Brain pericyte (primary cell): Measurements from ENCODE around the gene VPS13D.
"Not testable (repeated sequence)": the region's sequence is repeated elsewhere in the genome, so short reads cannot be mapped to it uniquely, and the experiment has no call there.

Experiments
- DNase-seq: peaks from one replicate; pipeline ENCODE4 v3.0.0-alpha.2; 2012; ENCODE audit warnings: low read depth, low spot score

VPS13D gene

GRCh38 chr1:12200208-12200607 lies 29.6 kb upstream of the VPS13D start:
- no peak for DNase-seq

GRCh38 chr1:12201352-12202189 lies 28.3 kb upstream of the VPS13D start:
- DNase-seq = no peak

GRCh38 chr1:12202190-12202497 lies 27.7 kb upstream of the VPS13D start:
- DNase-seq = no peak

GRCh38 chr1:12202577-12202976 lies 27.3 kb upstream of the VPS13D start:
- no peak for DNase-seq

GRCh38 chr1:12203216-12204007 lies 26.4 kb upstream of the VPS13D start:
- no peak for DNase-seq

- DNase-seq = no peak
Measured at GRCh38 chr1:12204140-12204539, 25.7 kb upstream of the VPS13D start.

GRCh38 chr1:12204754-12205658 lies 24.8 kb upstream of the VPS13D start:
- DNase-seq = no peak

GRCh38 chr1:12206238-12206637 lies 23.6 kb upstream of the VPS13D start:
- no peak for DNase-seq

- DNase-seq = no peak
Measured at GRCh38 chr1:12206792-12207424, 22.9 kb upstream of the VPS13D start.

GRCh38 chr1:12208271-12208670 lies 21.6 kb upstream of the VPS13D start:
- DNase-seq = no peak

- DNase-seq = peak; percentile 49
Measured at GRCh38 chr1:12208764-12209494, 20.9 kb upstream of the VPS13D start.

- DNase-seq = no peak
Measured at GRCh38 chr1:12209495-12209832, 20.4 kb upstream of the VPS13D start.

- no peak for DNase-seq
Measured at GRCh38 chr1:12215118-12215961, 14.5 kb upstream of the VPS13D start.

GRCh38 chr1:12219800-12220199 lies 10.0 kb upstream of the VPS13D start:
- no peak for DNase-seq

- no peak for DNase-seq
Measured at GRCh38 chr1:12220890-12221289, 8.9 kb upstream of the VPS13D start.

- DNase-seq = not testable (repeated sequence)
Measured at GRCh38 chr1:12222700-12223099, 7.1 kb upstream of the VPS13D start.

GRCh38 chr1:12224092-12224491 lies 5.7 kb upstream of the VPS13D start:
- not testable (repeated sequence) for DNase-seq

GRCh38 chr1:12228979-12229378 lies 851 bp upstream of the VPS13D start:
- no peak for DNase-seq

- no peak for DNase-seq
Measured at GRCh38 chr1:12229386-12229834, 420 bp upstream of the VPS13D start.
